Osteoblast (primary cell): ENCODE data around the gene PATJ. TPM values are rescaled to one million over a fixed set of nuclear protein-coding genes. Genes with fewer than 3 reads are reported as not detected.
"Not testable (repeated sequence)": the region's sequence is repeated elsewhere in the genome, so short reads cannot be mapped to it uniquely, and the experiment has no call there.

Experiments used
- DNase-seq: peaks from one replicate; pipeline ENCODE4 v3.0.0; 2011; ENCODE audit warnings: low spot score, mixed read lengths; ENCODE audit not compliant: insufficient read length; ENCODE audit errors: missing footprints
- H2AFZ ChIP-seq: 2 replicates; pipeline ENCODE4 v1.6.0; 2011; ENCODE audit warnings: mild to moderate bottlenecking, low read length
- H3K27ac ChIP-seq: 2 replicates; pipeline ENCODE4 v1.5.1; 2011; ENCODE audit warnings: mild to moderate bottlenecking, low read depth, low read length, moderate library complexity
- H3K27me3 ChIP-seq: 2 replicates; pipeline ENCODE4 v1.6.0; 2012; ENCODE audit warnings: mild to moderate bottlenecking, control low read depth, inconsistent platforms, low read length, moderate library complexity; ENCODE audit not compliant: insufficient read depth
- H3K36me3 ChIP-seq: 2 replicates; pipeline ENCODE4 v1.5.1; 2011; ENCODE audit warnings: mild to moderate bottlenecking, low read length, control low read depth, moderate library complexity; ENCODE audit not compliant: insufficient read depth
- H3K4me1 ChIP-seq: 2 replicates; pipeline ENCODE4 v1.5.1; 2011; ENCODE audit warnings: mild to moderate bottlenecking, low read length, control low read depth, moderate library complexity; ENCODE audit not compliant: insufficient read depth
- H3K4me2 ChIP-seq: 2 replicates; pipeline ENCODE4 v1.6.0; 2011; ENCODE audit warnings: mild to moderate bottlenecking, low read length; ENCODE audit not compliant: insufficient read depth
- H3K4me3 ChIP-seq: fragments of 200-600 bp; sonication (generic); 3 replicates; pipeline ENCODE4 v1.5.1; 2012; ENCODE audit warnings: mild to moderate bottlenecking, low read length, inconsistent platforms; ENCODE audit not compliant: insufficient read depth
- H3K79me2 ChIP-seq: 2 replicates; pipeline ENCODE4 v1.6.0; 2012; ENCODE audit warnings: mild to moderate bottlenecking, low read length, control low read depth, inconsistent platforms; ENCODE audit not compliant: insufficient read depth
- H3K9me3 ChIP-seq: 2 replicates; pipeline ENCODE4 v1.5.1; 2011; ENCODE audit warnings: low read depth, low read length, control low read depth
- H4K20me1 ChIP-seq: 2 replicates; pipeline ENCODE4 v1.6.0; 2012; ENCODE audit warnings: mild to moderate bottlenecking, low read length, control low read depth; ENCODE audit not compliant: insufficient read depth
- CTCF ChIP-seq: IDR thresholded peaks from 2 replicates; pipeline ENCODE4 v1.5.1; 2011; ENCODE audit warnings: mild to moderate bottlenecking, low read depth, low read length, moderate library complexity; ENCODE audit errors: extremely low read depth
- total RNA-seq: library from RNA; depleted of rRNA; stranded (reverse); fragments of >200 nt; gene quantifications from 2 replicates; pipeline ENCODE4 v1.2.3, GENCODE V29; 2012

Gene PATJ
- total RNA-seq, 1 donor: 10.1 TPM

- no peaks in the 10 kb centered on the region for H3K4me1 ChIP-seq
Observed at GRCh38 chr1:61873581-61873980, 131.3 kb downstream of the PATJ start.

GRCh38 chr1:61873994-61874393, 131.7 kb downstream of the PATJ start:
- Histone ChIP-seq H4K20me1 (no peaks in the 10 kb centered on the region), H3K36me3 (no peaks in the 10 kb centered on the region), H3K27me3 (no peaks in the 10 kb centered on the region), H3K4me3 (no peak overlapping the region), H3K27ac (no peak overlapping the region), H3K4me2 (no peak overlapping the region), H3K9me3 (no peaks in the 10 kb centered on the region), H3K4me1 (no peaks in the 10 kb centered on the region), H3K79me2 (no peaks in the 10 kb centered on the region), H2AFZ (no peak overlapping the region)
- no peak for TF ChIP-seq CTCF
- no peak for DNase-seq

More at GRCh38 chr1:61873581-61873980, 131.3 kb downstream of the PATJ start:
- no peaks in the 10 kb centered on the region for H3K27me3 ChIP-seq
- no peak overlapping the region for H2AFZ ChIP-seq
- H3K4me3 ChIP-seq: no peak overlapping the region
- H3K9me3 ChIP-seq: no peaks in the 10 kb centered on the region
- no peaks in the 10 kb centered on the region for H3K36me3 ChIP-seq
- no peak for TF ChIP-seq CTCF
- H3K79me2 ChIP-seq: no peaks in the 10 kb centered on the region
- H4K20me1 ChIP-seq: no peaks in the 10 kb centered on the region
- no peak overlapping the region for H3K27ac ChIP-seq
- no peak overlapping the region for H3K4me2 ChIP-seq
- no peak for DNase-seq

- Histone ChIP-seq H3K27ac (no peak overlapping the region), H3K79me2 (no peaks in the 10 kb centered on the region), H3K36me3 (no peaks in the 10 kb centered on the region), H3K4me3 (no peak overlapping the region), H2AFZ (no peak overlapping the region), H4K20me1 (no peaks in the 10 kb centered on the region), H3K4me1 (no peaks in the 10 kb centered on the region), H3K27me3 (no peaks in the 10 kb centered on the region), H3K9me3 (no peaks in the 10 kb centered on the region), H3K4me2 (no peak overlapping the region)
- no peak for DNase-seq
- no peak for TF ChIP-seq CTCF
Observed at GRCh38 chr1:61875198-61875597, 132.9 kb downstream of the PATJ start.

GRCh38 chr1:61879887-61880474, 137.7 kb downstream of the PATJ start:
- H3K79me2 ChIP-seq, H3K27me3 ChIP-seq, H3K4me2 ChIP-seq, H3K4me3 ChIP-seq, H3K4me1 ChIP-seq, H3K27ac ChIP-seq, H2AFZ ChIP-seq, H3K9me3 ChIP-seq, H3K36me3 ChIP-seq, DNase-seq, H4K20me1 ChIP-seq: not testable (repeated sequence)
